NCI-H1436 (cell line): Measurements from ENCODE around the gene LDAH.

ENCODE experiments used
- DNase-seq: peaks from one replicate; lab custom pipeline; 2025; lab: John Stamatoyannopoulos, UW

LDAH gene

DNA sequence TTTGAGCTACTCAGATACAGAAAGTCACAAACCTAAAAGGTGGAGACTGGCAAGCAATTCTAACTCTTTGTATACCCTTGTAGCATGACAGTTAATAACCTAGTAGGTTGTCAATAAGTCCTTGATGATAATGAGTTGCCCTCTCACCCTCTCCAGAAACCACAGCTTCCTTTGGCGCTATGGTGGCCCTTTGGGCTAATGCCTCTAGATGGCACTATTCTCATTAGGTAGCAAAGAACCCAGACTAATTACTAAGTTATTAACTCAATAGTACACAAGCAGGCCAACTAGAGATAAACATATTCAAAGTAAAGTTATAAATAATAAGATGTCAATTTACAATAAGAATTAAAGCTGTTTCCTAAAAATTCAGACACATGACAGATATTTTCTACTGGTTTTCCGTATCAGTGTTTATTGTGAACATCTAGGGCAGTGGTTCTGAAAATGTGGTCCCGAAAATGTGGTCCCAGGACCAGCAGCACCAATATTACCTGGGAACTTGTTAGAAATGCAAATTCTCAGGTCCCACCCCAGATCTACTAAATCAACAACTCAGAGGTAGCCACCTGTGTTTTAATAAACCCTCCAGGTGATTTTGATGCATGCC lies 41.1 kb downstream of the LDAH start:
- DNase-seq, result no peak

DNA sequence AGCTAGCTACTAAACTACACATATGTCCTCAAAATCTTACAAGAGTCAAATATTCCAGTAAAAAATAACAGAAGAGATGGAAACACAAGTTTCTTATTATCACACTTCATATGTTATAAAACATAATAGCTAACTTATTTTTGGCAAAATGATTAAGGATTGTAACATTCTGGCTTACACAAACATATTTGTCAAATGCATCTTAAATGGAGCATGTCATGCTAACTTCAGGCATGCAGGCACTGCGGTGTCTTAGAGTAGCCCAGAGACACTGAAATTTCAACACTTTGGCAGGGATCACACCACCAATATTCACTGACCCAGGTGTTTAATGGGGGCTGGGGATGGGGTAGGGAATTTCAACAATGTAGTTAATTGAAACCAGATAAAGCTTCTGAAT lies 51.6 kb downstream of the LDAH start:
- DNase-seq, result no peak

DNA sequence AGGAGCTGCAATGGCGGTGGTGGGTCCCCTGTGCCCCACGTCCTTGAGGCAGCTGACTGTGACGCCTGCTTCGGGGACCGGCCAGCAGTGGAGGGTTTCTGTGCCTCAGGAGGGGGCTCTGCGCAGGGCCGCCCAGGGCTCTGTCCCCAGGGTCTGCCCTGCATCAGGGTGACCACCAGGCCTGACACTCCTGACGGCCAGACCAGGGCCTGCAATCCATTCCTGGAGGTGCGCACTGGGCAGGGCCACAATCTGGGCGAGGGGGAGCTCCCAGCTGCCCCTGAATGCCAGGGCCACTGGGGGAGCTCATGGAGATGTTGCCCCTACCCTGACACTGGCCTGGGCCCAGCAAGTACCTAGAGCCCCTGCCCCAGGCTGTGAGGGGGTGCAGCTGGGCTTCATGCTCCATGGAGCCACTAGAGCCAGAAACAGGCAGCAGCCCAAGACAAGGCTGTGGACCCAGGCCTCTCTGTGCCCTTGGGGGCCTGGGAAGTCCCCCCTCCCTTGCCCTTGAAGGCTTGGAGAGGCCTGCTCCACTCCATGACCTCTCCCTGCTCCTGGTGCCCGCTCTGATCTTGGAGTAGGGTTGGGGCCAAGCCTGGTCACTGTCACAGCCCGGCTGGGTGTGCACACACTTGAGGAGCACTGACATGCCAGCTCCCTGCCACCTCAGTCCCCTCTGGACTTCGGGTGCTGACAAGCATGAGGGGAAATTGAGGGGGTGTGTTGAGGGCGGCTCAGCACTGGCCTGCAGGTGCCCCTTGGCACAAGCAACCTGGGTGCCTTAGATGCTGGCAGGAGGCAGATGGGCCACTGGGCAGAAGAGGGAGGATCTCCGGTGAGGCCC lies 55.9 kb downstream of the LDAH start:
- no peak for DNase-seq

- DNase-seq, result no peak
These were observed 56.7 kb downstream of the LDAH start for GRCh38 chr2:20766213-20766612.

- no peak for DNase-seq
These were observed 59.8 kb downstream of the LDAH start for GRCh38 chr2:20762945-20763683.

- DNase-seq, result no peak
These were observed 63.4 kb downstream of the LDAH start for GRCh38 chr2:20759487-20759886.

DNA sequence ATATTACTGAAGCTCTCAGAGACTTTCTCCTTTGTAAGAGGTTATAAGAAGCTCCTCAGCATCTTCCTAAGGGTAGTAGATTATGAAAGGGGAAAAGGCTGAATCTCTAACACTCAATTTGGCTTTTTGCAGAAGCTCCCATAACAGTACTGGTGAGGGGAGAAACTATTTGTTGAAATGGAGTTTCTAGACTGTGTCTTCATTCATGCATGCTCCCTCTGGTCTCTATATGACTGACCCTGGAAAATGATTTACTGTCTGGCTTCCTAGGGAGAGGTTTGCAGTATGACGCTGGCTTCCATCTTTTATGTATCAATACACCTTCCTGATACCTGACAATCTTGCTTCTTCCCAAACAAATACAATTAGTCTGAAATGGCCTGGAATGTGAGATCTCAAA lies 63.9 kb downstream of the LDAH start:
- no peak for DNase-seq

DNA sequence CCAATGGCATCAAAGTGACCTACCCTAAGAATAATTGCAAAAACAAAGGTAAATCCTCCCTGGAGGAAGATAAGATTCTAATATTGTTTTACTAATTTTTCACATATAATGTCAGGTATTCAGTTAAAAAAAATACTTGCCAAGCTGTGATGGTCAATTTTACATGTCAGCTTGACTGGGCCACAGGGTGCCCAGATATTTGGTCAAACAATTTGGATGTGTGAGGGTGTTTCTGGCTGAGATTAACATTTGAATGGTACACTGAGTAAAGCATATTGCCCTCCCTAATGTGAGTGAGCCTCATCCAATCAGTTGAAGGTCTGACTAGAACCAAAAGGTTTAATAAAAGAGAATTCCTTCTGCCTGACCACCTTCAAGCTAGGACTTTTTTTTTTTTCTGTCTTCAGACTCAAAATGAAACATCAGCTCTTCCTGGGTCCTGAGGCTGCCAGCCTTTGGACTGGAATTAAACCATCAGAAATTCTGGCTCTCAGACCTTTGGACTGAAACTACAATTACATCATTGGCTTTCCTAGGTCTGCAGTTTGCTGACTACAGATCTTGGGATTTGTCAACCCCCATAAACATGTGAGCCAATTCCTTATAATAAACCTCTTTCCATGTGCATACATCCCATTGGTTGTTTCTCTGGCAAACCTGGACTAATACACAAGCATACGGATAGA lies 65.4 kb downstream of the LDAH start:
- DNase-seq, result no peak

- no peak for DNase-seq
These were observed 67.6 kb downstream of the LDAH start for GRCh38 chr2:20755132-20755800.

DNA sequence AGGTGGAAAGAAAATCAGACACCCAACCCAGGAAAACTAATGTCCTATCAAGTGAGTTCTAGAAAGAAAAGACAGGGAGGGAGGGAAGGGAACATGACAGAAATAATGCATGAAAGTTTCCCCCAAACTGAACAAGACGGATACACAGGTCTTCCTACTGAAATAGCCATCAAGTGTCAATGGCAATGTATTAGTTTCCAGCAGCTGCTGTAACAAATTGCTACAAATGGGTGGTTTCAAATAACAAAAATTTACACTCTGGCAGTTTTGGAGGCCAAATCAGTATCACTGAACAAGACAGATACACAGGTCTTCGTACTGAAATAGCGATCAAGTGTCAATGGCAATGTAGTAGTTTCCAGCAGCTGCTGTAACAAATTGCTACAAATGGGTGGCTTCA lies 70.6 kb downstream of the LDAH start:
- DNase-seq, result no peak

- no peak for DNase-seq
These were observed 75.6 kb downstream of the LDAH start for GRCh38 chr2:20747317-20747716.

- DNase-seq, result no peak
These were observed 76.9 kb downstream of the LDAH start for GRCh38 chr2:20745924-20746555.

- no peak for DNase-seq
These were observed 78.2 kb downstream of the LDAH start for GRCh38 chr2:20744366-20745335.

GRCh38 chr2:20738772-20739171 lies 84.1 kb downstream of the LDAH start:
- DNase-seq, result no peak

- no peak for DNase-seq
These were observed 85.4 kb downstream of the LDAH start for GRCh38 chr2:20737505-20737904.

- no peak for DNase-seq
These were observed 94.7 kb downstream of the LDAH start for GRCh38 chr2:20728114-20728758.

GRCh38 chr2:20726913-20727312 lies 96.0 kb downstream of the LDAH start:
- DNase-seq, result no peak

DNA sequence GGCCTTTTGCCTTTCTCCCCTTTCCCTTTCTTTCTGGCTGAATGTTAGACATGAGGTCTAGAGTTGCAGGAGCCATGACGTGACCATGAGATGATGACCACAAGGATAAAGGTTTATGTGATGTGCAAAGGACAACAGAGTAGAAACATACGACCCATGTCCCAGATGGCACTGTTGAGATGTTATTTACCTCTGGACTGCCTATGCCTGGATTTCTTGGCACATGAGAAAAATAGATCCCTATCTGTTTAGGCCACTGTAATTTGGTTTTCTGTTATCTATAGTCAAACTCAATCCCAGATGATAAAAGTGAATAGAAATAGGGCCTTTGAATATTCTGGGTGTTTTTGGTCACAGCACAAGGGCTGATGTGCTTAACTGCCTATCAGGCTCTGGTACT lies 97.1 kb downstream of the LDAH start:
- no peak for DNase-seq

GRCh38 chr2:20724500-20725053 lies 98.3 kb downstream of the LDAH start:
- no peak for DNase-seq
